NCI-H2227 (cell line): Measurements from ENCODE around the gene DCP1B.

Experiments used
- DNase-seq: peaks from one replicate; lab custom pipeline; 2025; ENCODE audit not compliant: unreplicated experiment; lab: John Stamatoyannopoulos, UW

Gene DCP1B

DNA sequence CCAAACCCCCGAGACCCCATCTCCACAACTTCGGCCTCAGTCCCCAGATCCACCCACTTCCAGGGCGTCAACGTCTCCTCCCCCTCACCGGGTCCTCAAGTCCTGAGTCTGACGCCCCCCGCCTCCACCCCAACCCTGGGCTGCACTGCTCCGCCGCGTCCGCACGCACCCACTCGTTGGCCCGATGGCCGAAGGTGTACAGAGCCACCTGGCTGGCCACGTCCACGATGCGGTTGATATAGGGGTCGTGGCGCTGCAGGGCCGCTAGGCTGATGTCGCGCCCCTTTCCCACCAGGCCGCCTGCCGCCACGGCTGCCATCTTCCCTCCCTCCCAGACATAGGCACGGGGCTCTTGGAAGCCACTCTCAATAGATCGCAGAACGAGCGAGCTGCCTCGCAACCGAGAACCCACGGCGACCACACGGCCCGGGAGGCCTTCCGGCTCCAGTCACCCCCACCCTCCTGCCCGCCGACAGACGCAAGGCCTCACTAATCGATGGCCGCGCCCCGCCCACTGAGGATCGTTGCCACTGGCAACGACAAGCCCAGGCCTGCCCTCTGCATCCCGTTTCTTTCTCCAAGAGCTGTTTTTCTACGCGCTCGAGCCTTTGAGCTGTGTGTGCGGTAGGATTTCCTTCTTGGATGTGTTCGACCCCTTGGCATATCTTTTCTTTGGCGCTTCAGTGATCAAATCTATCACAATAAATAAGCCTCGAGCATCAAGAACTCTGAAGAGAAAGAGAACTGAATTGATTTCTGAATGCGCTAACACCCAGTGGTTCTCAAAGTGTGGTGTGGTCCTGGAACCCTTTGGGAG lies at the start of gene DCP1B:
TSS of gene DCP1B (minus strand) at position 345 of the 817 bp plus-strand sequence. CDS start at position 319, 26 bp downstream.
- DNase-seq = peak; percentile 87

GRCh38 chr12:2053691-2054090 lies 49.4 kb upstream of the DCP1B start:
- DNase-seq = no peak

DNA sequence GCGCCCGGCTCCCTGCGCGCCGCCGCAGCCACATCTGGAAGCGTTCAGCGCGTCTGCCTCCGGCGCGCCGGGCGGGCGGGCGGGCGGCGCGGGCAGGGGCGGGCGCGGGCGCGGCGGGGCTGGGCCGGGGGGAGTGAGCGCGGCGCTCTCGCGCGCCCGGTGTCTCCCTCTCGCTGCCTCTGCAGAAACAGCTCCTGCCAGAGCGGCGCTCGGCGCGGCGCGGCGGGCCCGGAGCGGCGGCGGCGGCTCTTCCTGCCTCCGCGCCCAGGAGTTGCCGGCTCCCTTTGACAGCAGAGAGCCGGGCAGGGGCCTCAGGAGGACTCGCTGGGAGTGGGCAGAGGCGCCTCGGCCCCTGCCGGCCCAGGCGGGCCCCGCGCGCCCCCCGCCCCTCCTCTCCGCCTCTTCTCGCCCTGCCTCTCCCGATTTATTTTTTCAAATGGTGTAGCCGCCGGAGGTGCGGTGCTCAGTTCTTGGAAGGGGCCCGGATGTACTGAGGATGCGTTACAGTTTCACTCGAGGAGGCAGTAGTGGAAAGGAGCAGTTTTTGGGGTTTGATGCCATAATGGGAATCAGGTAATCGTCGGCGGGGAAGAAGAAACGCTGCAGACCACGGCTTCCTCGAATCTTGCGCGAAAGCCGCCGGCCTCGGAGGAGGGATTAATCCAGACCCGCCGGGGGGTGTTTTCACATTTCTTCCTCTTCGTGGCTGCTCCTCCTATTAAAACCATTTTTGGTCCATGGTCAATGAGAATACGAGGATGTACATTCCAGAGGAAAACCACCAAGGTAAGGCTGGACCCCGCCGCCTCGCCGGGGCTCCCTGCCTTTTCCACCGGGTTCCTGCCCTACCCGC lies 48.8 kb upstream of the DCP1B start, which contains the start of gene CACNA1C:
TSS of gene CACNA1C (plus strand) at position 162 of the 853 bp plus-strand sequence. CDS start at position 738, 576 bp downstream.
- DNase-seq = peak; percentile 47

DNA sequence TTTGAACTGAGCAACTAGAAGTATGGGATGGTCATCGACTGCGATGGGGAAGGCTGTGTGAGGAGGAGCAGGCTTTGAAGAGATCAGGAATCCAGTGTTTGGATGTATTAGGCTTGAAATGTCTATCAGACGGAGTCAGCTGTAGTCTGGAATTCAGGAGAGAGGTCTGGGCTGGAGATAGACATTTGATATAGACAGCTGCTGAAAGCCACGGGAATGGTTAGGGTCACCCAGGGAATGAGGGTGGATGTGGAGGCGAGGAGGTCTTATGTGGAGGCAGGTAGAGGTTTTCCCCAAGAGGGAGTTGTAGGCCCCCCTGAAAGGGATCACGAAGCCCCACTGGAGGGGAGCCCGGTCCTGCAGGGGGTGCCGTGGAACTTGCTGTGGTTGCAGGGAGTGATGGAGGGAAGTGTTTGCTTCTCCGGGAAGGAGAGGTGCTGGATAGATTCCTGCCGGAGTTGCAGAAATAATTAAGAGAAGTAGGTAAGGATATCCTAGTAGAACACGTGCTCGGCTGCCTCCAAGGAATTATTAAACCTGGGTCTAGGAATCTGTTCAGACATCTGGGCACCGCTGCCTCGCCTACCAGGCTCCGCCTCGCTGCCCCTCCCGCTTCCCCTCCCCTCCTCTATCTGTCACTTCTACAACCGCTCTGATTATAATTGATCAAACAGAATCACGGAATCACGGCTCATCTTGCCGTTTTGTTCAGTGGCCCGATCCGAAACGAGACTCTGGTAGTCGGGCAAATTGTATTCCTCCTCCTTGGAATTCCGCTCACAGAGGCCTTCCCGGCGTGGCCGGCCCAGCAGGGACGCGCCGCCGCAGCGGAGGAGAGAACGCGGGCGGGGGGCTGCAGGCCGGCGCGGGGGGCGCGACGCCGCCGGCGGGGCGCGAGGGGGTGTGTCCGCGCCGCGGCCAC lies 47.7 kb upstream of the DCP1B start:
- no peak for DNase-seq

- no peak for DNase-seq
Observed at GRCh38 chr12:2049604-2050540, 45.6 kb upstream of the DCP1B start.

- no peak for DNase-seq
Observed at GRCh38 chr12:2047752-2048151, 43.5 kb upstream of the DCP1B start.

DNA sequence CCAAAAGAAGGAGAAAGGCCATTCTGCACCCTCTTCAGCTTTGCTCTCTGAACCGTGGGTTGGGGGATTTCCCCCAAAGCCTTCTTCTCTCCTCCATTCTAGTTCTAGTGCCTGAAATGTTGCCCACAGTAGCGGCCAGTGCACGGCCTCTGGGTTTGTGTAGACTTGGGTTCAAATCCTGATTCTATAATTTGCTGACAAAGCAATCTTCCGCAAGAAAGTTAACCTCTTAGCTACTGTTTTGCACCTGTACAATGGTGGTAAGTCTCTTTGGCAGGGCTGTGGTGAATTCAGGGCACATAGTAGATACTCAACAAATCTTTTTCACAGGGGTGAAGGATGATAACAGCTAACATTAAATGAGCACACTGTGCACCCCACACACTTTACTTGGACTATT lies 42.7 kb upstream of the DCP1B start:
- no peak for DNase-seq

GRCh38 chr12:2044165-2044564 lies 39.9 kb upstream of the DCP1B start:
- DNase-seq = no peak

- no peak for DNase-seq
Observed at GRCh38 chr12:2043054-2043453, 38.8 kb upstream of the DCP1B start.

DNA sequence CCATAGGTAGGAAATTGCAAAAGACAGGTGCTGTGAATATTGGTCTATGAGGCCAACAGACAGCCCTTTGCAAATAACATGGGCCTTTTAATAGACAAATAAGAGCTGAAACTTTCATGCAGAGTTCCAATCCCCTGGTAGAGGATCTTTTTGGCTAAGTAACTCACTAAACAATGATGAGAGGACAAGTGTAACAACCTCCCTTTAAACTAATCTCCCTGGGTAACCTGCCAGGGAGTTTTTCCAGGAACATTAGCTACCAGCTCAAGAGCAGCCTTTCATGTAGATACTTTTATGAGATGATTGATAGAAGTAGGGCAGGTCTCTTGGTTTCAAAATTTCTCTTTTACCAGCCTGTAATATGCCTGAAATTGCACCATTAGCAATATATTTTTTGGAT lies 34.8 kb upstream of the DCP1B start:
- DNase-seq = no peak

DNA sequence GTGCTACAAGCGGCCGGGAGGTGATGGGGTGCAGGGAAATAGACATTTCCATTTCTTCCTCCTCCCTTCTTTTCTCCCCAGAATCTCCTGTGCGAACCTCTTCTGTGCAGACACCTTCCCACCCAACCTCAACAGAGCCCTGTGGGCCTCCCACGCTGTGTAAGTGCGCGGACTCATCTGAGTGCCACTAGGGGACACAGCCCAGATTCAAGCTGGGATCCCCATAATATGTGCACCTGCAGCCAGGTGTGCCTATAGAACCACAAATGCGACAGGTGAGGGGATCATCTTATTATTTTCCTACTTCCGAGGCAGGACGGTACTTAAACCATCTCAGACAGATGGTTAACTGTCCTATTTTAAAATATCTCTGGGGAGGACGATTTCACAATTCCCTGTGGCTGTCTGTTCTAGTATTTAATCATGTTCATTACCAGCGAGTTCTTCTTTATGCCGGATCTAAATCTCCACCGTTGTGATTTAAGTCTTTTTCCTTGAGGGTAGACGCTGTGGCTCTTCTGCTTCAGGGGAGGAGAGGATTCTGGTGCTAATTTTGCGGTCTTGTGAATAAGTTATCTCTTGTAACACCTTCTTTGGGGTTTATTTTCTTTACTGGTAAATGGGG lies 31.3 kb upstream of the DCP1B start:
- DNase-seq = no peak

DNA sequence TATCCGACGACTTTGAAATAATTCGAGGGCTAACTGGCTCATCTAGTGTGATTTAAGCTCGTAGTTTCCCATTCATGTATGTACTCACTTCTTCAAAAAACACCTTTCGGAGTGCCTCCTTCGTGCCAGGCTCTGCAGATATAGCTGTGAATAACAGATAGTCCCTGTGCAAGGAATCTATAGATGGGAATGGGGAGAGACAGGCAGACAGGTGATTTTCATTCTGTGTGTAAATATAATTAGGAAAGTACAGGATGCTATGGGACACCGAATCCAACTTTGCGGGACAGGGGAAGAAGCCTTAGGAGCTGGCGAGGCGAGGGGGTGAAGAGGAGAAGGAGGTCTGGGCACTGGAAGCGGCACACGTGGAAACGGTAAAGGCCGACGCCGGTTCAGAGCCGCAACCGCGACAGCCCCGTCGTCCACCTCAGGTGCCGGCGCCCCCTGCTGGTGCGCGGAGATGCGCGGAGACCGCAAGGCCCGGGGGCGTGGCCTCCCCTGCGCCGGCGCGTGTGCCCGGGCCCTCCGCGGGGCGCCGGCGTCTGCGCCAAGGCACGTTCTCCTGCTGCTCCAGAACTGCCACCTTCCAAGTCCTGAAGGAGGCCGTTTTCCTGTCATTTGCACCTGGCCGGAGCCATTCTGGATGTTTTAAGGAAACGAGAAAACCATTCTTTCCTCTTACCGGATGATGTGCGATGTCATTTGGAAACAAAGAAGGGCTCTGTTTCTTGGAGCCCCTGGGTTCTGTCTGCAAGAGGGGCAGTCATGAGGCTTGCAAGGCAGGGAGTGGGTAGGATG lies 30.6 kb upstream of the DCP1B start:
- peak; percentile 81 for DNase-seq

DNA sequence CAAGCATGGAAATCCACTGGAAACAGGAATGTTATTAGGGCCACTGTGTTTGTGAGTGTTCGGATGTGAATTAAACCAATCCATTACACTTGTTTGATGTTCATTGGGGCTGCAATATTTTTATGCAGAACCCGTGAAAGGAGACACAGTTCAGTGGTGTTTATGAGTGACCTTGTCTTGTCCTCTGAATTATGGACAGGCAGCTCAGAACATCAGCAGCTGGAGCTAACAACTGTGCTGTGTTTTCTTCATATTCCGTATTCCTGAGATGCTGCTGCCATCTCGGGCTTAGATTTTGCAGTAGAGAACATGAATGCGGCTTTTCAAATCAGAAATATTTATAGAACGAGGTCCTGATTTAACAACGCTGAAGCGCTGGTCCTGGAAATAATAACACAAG lies 28.2 kb upstream of the DCP1B start:
- DNase-seq = no peak

GRCh38 chr12:2029851-2030250 lies 25.6 kb upstream of the DCP1B start:
- no peak for DNase-seq

GRCh38 chr12:2027351-2027750 lies 23.1 kb upstream of the DCP1B start:
- no peak for DNase-seq

GRCh38 chr12:2023365-2023764 lies 19.1 kb upstream of the DCP1B start:
- no peak for DNase-seq

DNA sequence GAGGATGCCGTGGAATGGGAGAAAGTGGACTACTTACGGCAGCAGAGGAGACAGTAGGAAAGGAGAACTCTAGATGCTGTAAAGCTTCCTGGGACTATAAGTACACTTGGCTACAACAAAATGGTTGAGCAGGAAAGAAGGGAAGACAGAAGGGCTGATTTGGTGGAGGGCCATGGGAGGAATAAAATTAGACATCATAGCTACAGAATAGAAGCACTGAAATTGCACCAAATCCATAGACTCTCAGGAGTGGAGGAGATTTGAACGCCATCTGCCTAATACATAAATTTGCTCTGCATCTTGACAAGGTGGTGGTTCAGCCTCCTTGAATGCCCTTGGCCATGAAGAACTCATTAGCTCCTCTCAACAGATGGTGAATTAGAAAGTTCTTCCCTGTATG lies 16.3 kb upstream of the DCP1B start:
- no peak for DNase-seq

DNA sequence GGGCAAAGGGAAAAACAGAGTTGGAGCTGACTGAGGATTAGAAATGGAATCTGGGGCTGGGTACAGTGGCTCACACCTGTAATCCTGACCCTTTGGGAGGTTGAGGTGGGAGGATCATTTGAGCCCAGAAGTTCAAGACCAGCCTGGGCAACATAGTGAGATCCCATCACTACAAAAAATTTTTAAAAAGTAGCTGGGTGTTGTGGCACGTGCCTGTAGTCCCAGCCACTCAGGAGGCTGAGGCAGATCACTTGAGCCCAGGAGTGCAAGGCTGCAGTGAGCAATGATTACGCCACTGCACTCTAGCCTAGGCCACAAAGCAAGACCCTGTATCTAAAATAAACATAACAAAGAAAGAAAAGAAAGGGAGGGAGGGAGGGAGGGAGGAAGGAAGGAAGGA lies 14.9 kb upstream of the DCP1B start:
- no peak for DNase-seq

- no peak for DNase-seq
Observed at GRCh38 chr12:2018391-2018790, 14.1 kb upstream of the DCP1B start.
